ENCODE measurements around the gene KRTAP19-2. TPM values are rescaled to one million over a fixed set of nuclear protein-coding genes. Genes with fewer than 3 reads are reported as not detected.

KRTAP19-2 gene
- total RNA-seq, 4 donors from 2014 or later: not detected

- 67 to 86% methylated on average over 1 to 2 of the region's 4 CpGs for WGBS, 2 donors (ENCODE audit: low coverage in 1 of 2)
- no peaks in the 10 kb centered on the region for H3K36me3 ChIP-seq
- H3K27ac ChIP-seq: no peak within 1 kb of the TSS
- no peak within 1 kb of the TSS for H3K4me3 ChIP-seq
- no peak for ATAC-seq
- no peaks in the 10 kb centered on the region for H3K9me3 ChIP-seq
- no peaks in the 10 kb centered on the region for H3K4me1 ChIP-seq
- H3K27me3 ChIP-seq: no peaks in the 10 kb centered on the region
- TF ChIP-seq EP300 (IDR thresholded peaks at IDR 0.05): no peak
- no peak for TF ChIP-seq POLR2A (IDR thresholded peaks at IDR 0.05)
- TF ChIP-seq POLR2AphosphoS5 (IDR thresholded peaks at IDR 0.05): no peak
- no peak for TF ChIP-seq CTCF (IDR thresholded peaks at IDR 0.05)
These were observed 9.8 kb upstream of the KRTAP19-2 start, which contains the start of gene KRTAP19-4 for GRCh38 chr21:30497065-30497464. Gene KRTAP19-4 (minus strand): TSS chr21:30497165. CDS start chr21:30497110, 55 bp downstream.

- Histone ChIP-seq H3K4me1 (no peaks in the 10 kb centered on the region), H3K36me3 (no peaks in the 10 kb centered on the region)
- TF ChIP-seq CTCF (IDR thresholded peaks at IDR 0.05) (no peak), EP300 (IDR thresholded peaks at IDR 0.05) (no peak), POLR2AphosphoS5 (IDR thresholded peaks at IDR 0.05) (no peak), POLR2A (IDR thresholded peaks at IDR 0.05) (no peak)
These were observed 4.8 kb upstream of the KRTAP19-2 start, which contains the start of gene KRTAP19-3 for GRCh38 chr21:30491963-30492428. Gene KRTAP19-3 (minus strand): TSS chr21:30492013. CDS start chr21:30491957, 56 bp downstream.

GRCh38 chr21:30486180-30486579 lies 1.1 kb downstream of the KRTAP19-2 start:
- Histone ChIP-seq H3K36me3 (no peaks in the 10 kb centered on the region), H3K27me3 (no peaks in the 10 kb centered on the region), H3K4me1 (no peaks in the 10 kb centered on the region), H3K27ac (no peak overlapping the region), H3K9me3 (peaks cover 0 to 5% (median 0%) of the 10 kb centered on the region in 3 donors), H3K4me3 (no peak overlapping the region)
- WGBS, 2 donors (ENCODE audit: low coverage in 1 of 2): no CpG with 5 or more reads among the region's 2 CpGs
- no peak for ATAC-seq
- TF ChIP-seq EP300 (IDR thresholded peaks at IDR 0.05): no peak
- no peak for TF ChIP-seq POLR2A (IDR thresholded peaks at IDR 0.05)
- TF ChIP-seq POLR2AphosphoS5 (IDR thresholded peaks at IDR 0.05): no peak
- TF ChIP-seq CTCF (IDR thresholded peaks at IDR 0.05): no peak

More at GRCh38 chr21:30491963-30492428, 4.8 kb upstream of the KRTAP19-2 start, which contains the start of gene KRTAP19-3:
- Histone ChIP-seq H3K27ac (no peak within 1 kb of the TSS), H3K4me3 (no peak within 1 kb of the TSS), H3K27me3 (no peaks in the 10 kb centered on the region), H3K9me3 (no peaks in the 10 kb centered on the region)
- WGBS, 2 donors (ENCODE audit: low coverage in 1 of 2): 66 to 75% methylated on average over 2 of the region's 2 CpGs
- no peak for ATAC-seq

GRCh38 chr21:30482130-30482529 lies 5.1 kb downstream of the KRTAP19-2 start:
- no peaks in the 10 kb centered on the region for H3K27me3 ChIP-seq
- ATAC-seq: no peak

More at GRCh38 chr21:30482130-30482529, 5.1 kb downstream of the KRTAP19-2 start:
- Histone ChIP-seq H3K36me3 (no peaks in the 10 kb centered on the region), H3K9me3 (peaks cover 0 to 5% (median 0%) of the 10 kb centered on the region in 3 donors), H3K27ac (no peak overlapping the region), H3K4me1 (no peaks in the 10 kb centered on the region), H3K4me3 (no peak overlapping the region)
- WGBS, 2 donors (ENCODE audit: low coverage in 1 of 2): 58 to 64% methylated on average over 2 of the region's 2 CpGs
- TF ChIP-seq CTCF (IDR thresholded peaks at IDR 0.05) (no peak), POLR2AphosphoS5 (IDR thresholded peaks at IDR 0.05) (no peak), EP300 (IDR thresholded peaks at IDR 0.05) (no peak), POLR2A (IDR thresholded peaks at IDR 0.05) (no peak)

Data from gastroesophageal sphincter (tissue), 4 donors.